ENCODE measurements around the gene SSC5D.

Gene SSC5D

GRCh38 chr19:55476100-55476775 lies 12.0 kb upstream of the SSC5D start, which contains the start of gene ZNF628:
Gene ZNF628, plus strand, starts transcription at chr19:55476617. Its CDS starts 3,294 bp downstream, at chr19:55479911.
- H3K4me1 ChIP-seq (ENCODE audit: insufficient read depth, low read length): peaks cover 11% of the 10 kb centered on the region
- peak within 1 kb of the TSS; percentile 51 for H3K9ac ChIP-seq (ENCODE audit: low read depth, low read length)
- H3K36me3 ChIP-seq (ENCODE audit: insufficient read depth, low read length): no peaks in the 10 kb centered on the region
- H3K27me3 ChIP-seq (ENCODE audit: insufficient read depth, low read length): no peaks in the 10 kb centered on the region
- peak within 1 kb of the TSS; percentile 90; the same call in 1 of the 2 replicates for H3K27ac ChIP-seq (ENCODE audit: low read depth, low read length)
- peak within 1 kb of the TSS; percentile 64 for H3K4me3 ChIP-seq (ENCODE audit: low read length)
- WGBS: 2% methylated on average over 52 of the region's 61 CpGs
- no peaks in the 10 kb centered on the region for H3K9me3 ChIP-seq (ENCODE audit: insufficient read depth, low read depth, low read length)

GRCh38 chr19:55477905-55478304 lies 10.3 kb upstream of the SSC5D start:
- H3K27me3 ChIP-seq (ENCODE audit: insufficient read depth, low read length): no peaks in the 10 kb centered on the region
- H3K27ac ChIP-seq (ENCODE audit: low read depth, low read length): no peak overlapping the region
- 88% methylated on average over 13 of the region's 13 CpGs for WGBS
- H3K36me3 ChIP-seq (ENCODE audit: insufficient read depth, low read length): no peaks in the 10 kb centered on the region
- no peaks in the 10 kb centered on the region for H3K9me3 ChIP-seq (ENCODE audit: insufficient read depth, low read depth, low read length)
- no peak overlapping the region for H3K9ac ChIP-seq (ENCODE audit: low read depth, low read length)
- H3K4me3 ChIP-seq (ENCODE audit: low read length): 0 out of 2 replicates have a peak overlapping the region, but pooled peaks have one; percentile 64
- peaks cover 11% of the 10 kb centered on the region for H3K4me1 ChIP-seq (ENCODE audit: insufficient read depth, low read length)

- H3K4me3 ChIP-seq (ENCODE audit: low read length): no peak overlapping the region
- H3K36me3 ChIP-seq (ENCODE audit: insufficient read depth, low read length): no peaks in the 10 kb centered on the region
- no peak overlapping the region for H3K27ac ChIP-seq (ENCODE audit: low read depth, low read length)
- no peak overlapping the region for H3K9ac ChIP-seq (ENCODE audit: low read depth, low read length)
- no peaks in the 10 kb centered on the region for H3K9me3 ChIP-seq (ENCODE audit: insufficient read depth, low read depth, low read length)
- peaks cover 7% of the 10 kb centered on the region for H3K4me1 ChIP-seq (ENCODE audit: insufficient read depth, low read length)
- whole genome bisulfite sequencing: 89% methylated on average over 12 of the region's 12 CpGs
- H3K27me3 ChIP-seq (ENCODE audit: insufficient read depth, low read length): no peaks in the 10 kb centered on the region
These were observed 9.9 kb upstream of the SSC5D start for GRCh38 chr19:55478364-55478763.

DNA sequence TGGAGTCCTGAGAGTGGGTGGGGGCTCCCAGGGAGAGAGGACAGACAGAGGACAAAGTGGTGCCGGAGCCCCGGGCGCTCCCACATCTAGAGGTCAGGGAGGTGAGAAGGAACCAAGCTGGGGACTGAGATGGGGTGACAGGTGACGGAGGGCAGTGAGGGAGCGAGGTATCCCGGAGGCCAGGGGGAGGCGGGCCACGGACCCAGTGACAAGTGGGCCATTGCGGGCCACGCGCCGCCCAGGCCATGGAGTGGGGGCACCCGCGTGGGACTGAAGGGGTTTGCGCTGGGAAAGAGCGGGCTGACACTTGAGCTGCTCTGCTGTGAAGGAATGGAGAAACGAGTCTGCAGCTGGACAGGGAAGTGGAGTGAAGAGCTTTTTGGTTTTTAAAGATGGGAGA lies 9.2 kb upstream of the SSC5D start:
- no peaks in the 10 kb centered on the region for H3K27me3 ChIP-seq (ENCODE audit: insufficient read depth, low read length)
- no peak overlapping the region for H3K9ac ChIP-seq (ENCODE audit: low read depth, low read length)
- no peak overlapping the region for H3K27ac ChIP-seq (ENCODE audit: low read depth, low read length)
- no peak overlapping the region for H3K4me3 ChIP-seq (ENCODE audit: low read length)
- no peaks in the 10 kb centered on the region for H3K36me3 ChIP-seq (ENCODE audit: insufficient read depth, low read length)
- H3K9me3 ChIP-seq (ENCODE audit: insufficient read depth, low read depth, low read length): no peaks in the 10 kb centered on the region
- WGBS: 93% methylated on average over 17 of the region's 17 CpGs
- peaks cover 8% of the 10 kb centered on the region; the same call in 1 of the 2 replicates for H3K4me1 ChIP-seq (ENCODE audit: insufficient read depth, low read length)

GRCh38 chr19:55479451-55480230 lies 8.6 kb upstream of the SSC5D start:
- Histone ChIP-seq H3K4me3 (ENCODE audit: low read length) (no peak overlapping the region), H3K27me3 (ENCODE audit: insufficient read depth, low read length) (no peaks in the 10 kb centered on the region), H3K9me3 (ENCODE audit: insufficient read depth, low read depth, low read length) (no peaks in the 10 kb centered on the region), H3K4me1 (ENCODE audit: insufficient read depth, low read length) (peaks cover 9% of the 10 kb centered on the region; the same call in 1 of the 2 replicates), H3K27ac (ENCODE audit: low read depth, low read length) (no peak overlapping the region), H3K9ac (ENCODE audit: low read depth, low read length) (no peak overlapping the region), H3K36me3 (ENCODE audit: insufficient read depth, low read length) (no peaks in the 10 kb centered on the region)
- 94% methylated on average over 14 of the region's 15 CpGs for WGBS

DNA sequence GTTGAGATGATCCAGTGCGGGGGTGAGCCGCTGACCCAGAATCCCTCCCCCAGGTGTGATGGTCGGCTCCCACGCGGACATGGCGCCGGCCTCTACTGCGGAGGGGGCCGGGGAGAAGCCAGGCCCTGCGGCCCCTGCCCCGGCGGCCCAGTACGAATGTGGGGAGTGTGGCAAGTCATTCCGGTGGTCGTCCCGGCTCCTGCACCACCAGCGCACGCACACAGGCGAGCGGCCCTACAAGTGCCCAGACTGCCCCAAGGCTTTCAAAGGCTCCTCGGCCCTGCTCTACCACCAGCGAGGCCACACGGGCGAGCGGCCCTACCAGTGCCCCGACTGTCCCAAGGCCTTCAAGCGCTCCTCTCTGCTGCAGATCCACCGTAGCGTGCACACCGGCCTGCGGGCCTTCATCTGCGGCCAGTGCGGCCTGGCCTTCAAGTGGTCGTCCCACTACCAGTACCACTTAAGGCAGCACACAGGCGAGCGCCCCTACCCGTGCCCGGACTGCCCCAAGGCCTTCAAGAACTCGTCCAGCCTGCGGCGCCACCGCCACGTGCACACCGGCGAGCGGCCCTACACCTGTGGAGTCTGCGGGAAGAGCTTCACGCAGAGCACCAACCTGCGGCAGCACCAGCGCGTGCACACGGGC lies 7.0 kb upstream of the SSC5D start:
- 91% methylated on average over 52 of the region's 52 CpGs for WGBS
- Histone ChIP-seq H3K36me3 (ENCODE audit: insufficient read depth, low read length) (no peaks in the 10 kb centered on the region), H3K27ac (ENCODE audit: low read depth, low read length) (no peak overlapping the region), H3K27me3 (ENCODE audit: insufficient read depth, low read length) (no peaks in the 10 kb centered on the region), H3K4me1 (ENCODE audit: insufficient read depth, low read length) (peaks cover 8% of the 10 kb centered on the region; the same call in 1 of the 2 replicates), H3K4me3 (ENCODE audit: low read length) (no peak overlapping the region), H3K9ac (ENCODE audit: low read depth, low read length) (no peak overlapping the region; the same call in 1 of the 2 replicates), H3K9me3 (ENCODE audit: insufficient read depth, low read depth, low read length) (no peaks in the 10 kb centered on the region)

GRCh38 chr19:55481794-55482155 lies 6.5 kb upstream of the SSC5D start:
- Histone ChIP-seq H3K27me3 (ENCODE audit: insufficient read depth, low read length) (no peaks in the 10 kb centered on the region), H3K9me3 (ENCODE audit: insufficient read depth, low read depth, low read length) (no peaks in the 10 kb centered on the region), H3K27ac (ENCODE audit: low read depth, low read length) (no peak overlapping the region), H3K36me3 (ENCODE audit: insufficient read depth, low read length) (no peaks in the 10 kb centered on the region), H3K4me1 (ENCODE audit: insufficient read depth, low read length) (peaks cover 8% of the 10 kb centered on the region; the same call in 1 of the 2 replicates), H3K4me3 (ENCODE audit: low read length) (no peak overlapping the region), H3K9ac (ENCODE audit: low read depth, low read length) (no peak overlapping the region)
- 77% methylated on average over 40 of the region's 40 CpGs for WGBS

GRCh38 chr19:55482156-55482961 lies 5.9 kb upstream of the SSC5D start:
- no peak overlapping the region for H3K4me3 ChIP-seq (ENCODE audit: low read length)
- H3K4me1 ChIP-seq (ENCODE audit: insufficient read depth, low read length): peaks cover 14% of the 10 kb centered on the region
- no peaks in the 10 kb centered on the region for H3K9me3 ChIP-seq (ENCODE audit: insufficient read depth, low read depth, low read length)
- WGBS: 91% methylated on average over 83 of the region's 83 CpGs
- no peak overlapping the region for H3K27ac ChIP-seq (ENCODE audit: low read depth, low read length)
- H3K36me3 ChIP-seq (ENCODE audit: insufficient read depth, low read length): no peaks in the 10 kb centered on the region
- no peaks in the 10 kb centered on the region for H3K27me3 ChIP-seq (ENCODE audit: insufficient read depth, low read length)
- H3K9ac ChIP-seq (ENCODE audit: low read depth, low read length): no peak overlapping the region

- Histone ChIP-seq H3K9me3 (ENCODE audit: insufficient read depth, low read depth, low read length) (no peaks in the 10 kb centered on the region), H3K27ac (ENCODE audit: low read depth, low read length) (no peak overlapping the region), H3K4me1 (ENCODE audit: insufficient read depth, low read length) (peaks cover 19% of the 10 kb centered on the region), H3K36me3 (ENCODE audit: insufficient read depth, low read length) (no peaks in the 10 kb centered on the region), H3K9ac (ENCODE audit: low read depth, low read length) (no peak overlapping the region), H3K4me3 (ENCODE audit: low read length) (no peak overlapping the region), H3K27me3 (ENCODE audit: insufficient read depth, low read length) (no peaks in the 10 kb centered on the region)
- 94% methylated on average over 47 of the region's 47 CpGs for WGBS
These were observed 5.1 kb upstream of the SSC5D start for GRCh38 chr19:55482967-55483705.
